CD4-positive, alpha-beta T cell treated with Interleukin-21 for 1 hour (primary cell): ENCODE measurements around the gene MEIKIN.

Source experiments
- DNase-seq: peaks from one replicate; pipeline ENCODE4 v3.0.0-alpha.2; 2020

The MEIKIN gene

GRCh38 chr5:131973089-131973712 is 27.7 kb upstream of the MEIKIN start:
- no peak for DNase-seq

GRCh38 chr5:131968396-131968954 is 23.0 kb upstream of the MEIKIN start:
- DNase-seq = no peak

- no peak for DNase-seq
Observed at GRCh38 chr5:131966551-131966950, 21.1 kb upstream of the MEIKIN start.

- no peak for DNase-seq
Observed at GRCh38 chr5:131965826-131966415, 20.5 kb upstream of the MEIKIN start.

- DNase-seq = no peak
Observed at GRCh38 chr5:131959906-131960305, 14.4 kb upstream of the MEIKIN start.

- no peak for DNase-seq
Observed at GRCh38 chr5:131959136-131959535, 13.7 kb upstream of the MEIKIN start.

GRCh38 chr5:131957721-131958441 is 12.4 kb upstream of the MEIKIN start:
- no peak for DNase-seq

GRCh38 chr5:131953969-131954368 is 8.5 kb upstream of the MEIKIN start:
- no peak for DNase-seq

GRCh38 chr5:131952301-131952857 is 6.9 kb upstream of the MEIKIN start:
- DNase-seq = no peak

- no peak for DNase-seq
Observed at GRCh38 chr5:131950706-131951105, 5.2 kb upstream of the MEIKIN start.

- DNase-seq = no peak
Observed at GRCh38 chr5:131947445-131947844, 2.0 kb upstream of the MEIKIN start.

GRCh38 chr5:131944702-131945550 is 537 bp downstream of the MEIKIN start:
- DNase-seq = no peak

GRCh38 chr5:131943916-131944315 is 1.5 kb downstream of the MEIKIN start:
- no peak for DNase-seq

- DNase-seq = no peak
Observed at GRCh38 chr5:131942016-131942415, 3.4 kb downstream of the MEIKIN start.

GRCh38 chr5:131939690-131940345 is 5.6 kb downstream of the MEIKIN start:
- DNase-seq = no peak

- no peak for DNase-seq
Observed at GRCh38 chr5:131932235-131932634, 13.2 kb downstream of the MEIKIN start.

GRCh38 chr5:131928957-131929356 is 16.5 kb downstream of the MEIKIN start:
- no peak for DNase-seq

GRCh38 chr5:131926168-131926567 is 19.3 kb downstream of the MEIKIN start:
- DNase-seq = no peak

GRCh38 chr5:131916481-131916880 is 29.0 kb downstream of the MEIKIN start:
- no peak for DNase-seq

- no peak for DNase-seq
Observed at GRCh38 chr5:131914472-131914871, 31.0 kb downstream of the MEIKIN start.

GRCh38 chr5:131913603-131914002 is 31.9 kb downstream of the MEIKIN start:
- DNase-seq = no peak

- DNase-seq = no peak
Observed at GRCh38 chr5:131906668-131907067, 38.8 kb downstream of the MEIKIN start.
